Osteoblast (primary cell): ENCODE results near the gene TARDBP. TPM values are rescaled to one million over a fixed set of nuclear protein-coding genes. Genes with fewer than 3 reads are reported as not detected.
A peak's percentile ranks its signal among the peaks of the same experiment; 100 is the strongest.
"Not testable (repeated sequence)": the region's sequence is repeated elsewhere in the genome, so short reads cannot be mapped to it uniquely, and the experiment has no call there.

Source experiments
- DNase-seq: peaks from one replicate; pipeline ENCODE4 v3.0.0; 2011; ENCODE audit warnings: low spot score, mixed read lengths; ENCODE audit not compliant: insufficient read length; ENCODE audit errors: missing footprints
- H2AFZ ChIP-seq: 2 replicates; pipeline ENCODE4 v1.6.0; 2011; ENCODE audit warnings: mild to moderate bottlenecking, low read length
- H3K27ac ChIP-seq: 2 replicates; pipeline ENCODE4 v1.5.1; 2011; ENCODE audit warnings: mild to moderate bottlenecking, low read depth, low read length, moderate library complexity
- H3K27me3 ChIP-seq: 2 replicates; pipeline ENCODE4 v1.6.0; 2012; ENCODE audit warnings: mild to moderate bottlenecking, control low read depth, inconsistent platforms, low read length, moderate library complexity; ENCODE audit not compliant: insufficient read depth
- H3K36me3 ChIP-seq: 2 replicates; pipeline ENCODE4 v1.5.1; 2011; ENCODE audit warnings: mild to moderate bottlenecking, low read length, control low read depth, moderate library complexity; ENCODE audit not compliant: insufficient read depth
- H3K4me1 ChIP-seq: 2 replicates; pipeline ENCODE4 v1.5.1; 2011; ENCODE audit warnings: mild to moderate bottlenecking, low read length, control low read depth, moderate library complexity; ENCODE audit not compliant: insufficient read depth
- H3K4me2 ChIP-seq: 2 replicates; pipeline ENCODE4 v1.6.0; 2011; ENCODE audit warnings: mild to moderate bottlenecking, low read length; ENCODE audit not compliant: insufficient read depth
- H3K4me3 ChIP-seq: fragments of 200-600 bp; sonication (generic); 3 replicates; pipeline ENCODE4 v1.5.1; 2012; ENCODE audit warnings: mild to moderate bottlenecking, low read length, inconsistent platforms; ENCODE audit not compliant: insufficient read depth
- H3K79me2 ChIP-seq: 2 replicates; pipeline ENCODE4 v1.6.0; 2012; ENCODE audit warnings: mild to moderate bottlenecking, low read length, control low read depth, inconsistent platforms; ENCODE audit not compliant: insufficient read depth
- H3K9me3 ChIP-seq: 2 replicates; pipeline ENCODE4 v1.5.1; 2011; ENCODE audit warnings: low read depth, low read length, control low read depth
- H4K20me1 ChIP-seq: 2 replicates; pipeline ENCODE4 v1.6.0; 2012; ENCODE audit warnings: mild to moderate bottlenecking, low read length, control low read depth; ENCODE audit not compliant: insufficient read depth
- total RNA-seq: library from RNA; depleted of rRNA; stranded (reverse); fragments of >200 nt; gene quantifications from 2 replicates; pipeline ENCODE4 v1.2.3, GENCODE V29; 2012
- TF ChIP-seq, protein P1 (sequence below): IDR thresholded peaks from 2 replicates; pipeline ENCODE4 v1.5.1; 2011; ENCODE audit warnings: mild to moderate bottlenecking, low read depth, low read length, moderate library complexity; ENCODE audit errors: extremely low read depth

TARDBP gene
- total RNA-seq, 1 donor = 71.7 TPM

DNA sequence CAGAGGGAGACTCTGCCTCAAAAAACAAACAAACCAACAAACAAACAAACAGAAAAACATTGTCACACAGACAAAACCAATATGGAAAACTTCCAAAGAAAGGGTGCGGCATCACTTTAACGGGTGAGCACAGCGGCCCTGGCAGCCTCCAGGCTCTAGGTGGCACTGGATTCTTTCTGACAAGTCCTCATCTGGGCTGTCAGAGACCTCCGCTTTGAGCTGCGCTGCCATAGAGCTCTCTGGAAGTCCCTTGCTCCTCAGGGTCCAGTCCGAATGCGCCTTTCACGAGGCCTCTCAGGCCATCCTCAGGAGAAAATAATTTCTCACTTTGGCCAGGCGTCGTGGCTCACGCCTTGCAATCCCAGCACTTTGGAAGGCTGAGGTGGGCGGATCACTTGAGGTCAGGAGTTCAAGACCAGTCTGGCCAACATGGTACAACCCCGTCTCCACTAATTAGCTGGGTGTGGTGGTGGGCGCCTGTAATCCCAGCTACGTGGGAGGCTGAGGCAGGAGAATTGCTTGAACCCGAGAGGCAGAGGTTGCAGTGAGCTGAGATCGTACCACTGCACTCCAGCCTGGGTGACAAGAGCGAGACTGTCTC is 51.6 kb downstream of the TARDBP start:
- H3K4me3 ChIP-seq, H2AFZ ChIP-seq, H3K9me3 ChIP-seq, DNase-seq, H4K20me1 ChIP-seq, H3K4me2 ChIP-seq, H3K27ac ChIP-seq, H3K27me3 ChIP-seq: not testable (repeated sequence)
- TF ChIP-seq, protein P1, sequence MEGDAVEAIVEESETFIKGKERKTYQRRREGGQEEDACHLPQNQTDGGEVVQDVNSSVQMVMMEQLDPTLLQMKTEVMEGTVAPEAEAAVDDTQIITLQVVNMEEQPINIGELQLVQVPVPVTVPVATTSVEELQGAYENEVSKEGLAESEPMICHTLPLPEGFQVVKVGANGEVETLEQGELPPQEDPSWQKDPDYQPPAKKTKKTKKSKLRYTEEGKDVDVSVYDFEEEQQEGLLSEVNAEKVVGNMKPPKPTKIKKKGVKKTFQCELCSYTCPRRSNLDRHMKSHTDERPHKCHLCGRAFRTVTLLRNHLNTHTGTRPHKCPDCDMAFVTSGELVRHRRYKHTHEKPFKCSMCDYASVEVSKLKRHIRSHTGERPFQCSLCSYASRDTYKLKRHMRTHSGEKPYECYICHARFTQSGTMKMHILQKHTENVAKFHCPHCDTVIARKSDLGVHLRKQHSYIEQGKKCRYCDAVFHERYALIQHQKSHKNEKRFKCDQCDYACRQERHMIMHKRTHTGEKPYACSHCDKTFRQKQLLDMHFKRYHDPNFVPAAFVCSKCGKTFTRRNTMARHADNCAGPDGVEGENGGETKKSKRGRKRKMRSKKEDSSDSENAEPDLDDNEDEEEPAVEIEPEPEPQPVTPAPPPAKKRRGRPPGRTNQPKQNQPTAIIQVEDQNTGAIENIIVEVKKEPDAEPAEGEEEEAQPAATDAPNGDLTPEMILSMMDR = peak; percentile 10
- Histone ChIP-seq H3K36me3 (peaks cover 44% of the 10 kb centered on the region), H3K4me1 (peaks cover 15% of the 10 kb centered on the region), H3K79me2 (peaks cover 17% of the 10 kb centered on the region)

DNA sequence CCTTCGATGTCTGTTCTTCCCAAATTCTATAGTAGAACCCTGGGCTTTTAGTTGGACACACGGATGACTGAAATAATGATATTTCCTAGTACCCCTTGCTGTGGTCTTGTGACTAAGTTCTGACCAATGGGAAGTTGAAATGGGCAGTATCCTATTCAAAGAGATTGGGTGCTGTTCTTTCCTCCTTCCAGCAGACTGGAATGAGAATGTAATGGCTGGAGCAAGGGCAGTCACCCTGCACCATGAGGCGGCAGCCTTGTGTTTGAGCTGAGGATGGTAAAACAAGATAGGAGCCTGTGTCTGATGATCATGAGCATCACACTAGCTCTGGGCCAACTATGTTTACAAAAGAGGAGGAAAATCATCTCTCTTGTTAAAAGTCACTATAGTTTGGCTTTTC is 52.5 kb downstream of the TARDBP start:
- Histone ChIP-seq H3K79me2 (peaks cover 10% of the 10 kb centered on the region), H4K20me1 (no peaks in the 10 kb centered on the region), H3K27me3 (no peaks in the 10 kb centered on the region), H3K4me2 (no peak overlapping the region), H3K4me1 (peaks cover 15% of the 10 kb centered on the region), H3K27ac (no peak overlapping the region), H2AFZ (no peak overlapping the region), H3K4me3 (no peak overlapping the region), H3K36me3 (peaks cover 53% of the 10 kb centered on the region), H3K9me3 (no peaks in the 10 kb centered on the region)
- peak; percentile 53 for DNase-seq
- TF ChIP-seq, protein P1 = no peak

DNA sequence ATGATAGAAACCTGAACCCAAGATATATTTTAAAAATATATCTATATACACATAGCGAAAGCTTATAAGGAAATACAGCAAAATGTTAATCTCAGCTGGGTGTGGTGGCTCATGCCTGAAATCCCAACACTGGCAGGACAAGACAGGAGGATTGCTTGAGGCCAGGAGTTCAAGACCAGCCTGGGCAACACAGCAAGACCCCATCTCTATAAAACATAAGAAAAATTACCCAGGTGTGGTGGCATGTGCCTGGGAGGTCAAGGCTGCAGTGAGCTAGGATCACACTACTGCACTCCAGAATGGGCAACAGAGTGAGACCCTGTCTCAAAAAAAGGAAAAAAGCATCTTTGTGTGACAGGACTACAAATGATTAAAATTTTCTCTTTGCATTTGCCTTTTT is 53.3 kb downstream of the TARDBP start:
- no peaks in the 10 kb centered on the region for H3K9me3 ChIP-seq
- H3K27me3 ChIP-seq = no peaks in the 10 kb centered on the region
- no peak overlapping the region for H3K27ac ChIP-seq
- no peak overlapping the region for H2AFZ ChIP-seq
- no peaks in the 10 kb centered on the region for H4K20me1 ChIP-seq
- H3K4me1 ChIP-seq = peaks cover 12% of the 10 kb centered on the region
- TF ChIP-seq, protein P1 = no peak
- no peak overlapping the region for H3K4me2 ChIP-seq
- peak; percentile 13 for DNase-seq
- H3K79me2 ChIP-seq = peaks cover 9% of the 10 kb centered on the region
- H3K4me3 ChIP-seq = no peak overlapping the region
- peaks cover 57% of the 10 kb centered on the region for H3K36me3 ChIP-seq

DNA sequence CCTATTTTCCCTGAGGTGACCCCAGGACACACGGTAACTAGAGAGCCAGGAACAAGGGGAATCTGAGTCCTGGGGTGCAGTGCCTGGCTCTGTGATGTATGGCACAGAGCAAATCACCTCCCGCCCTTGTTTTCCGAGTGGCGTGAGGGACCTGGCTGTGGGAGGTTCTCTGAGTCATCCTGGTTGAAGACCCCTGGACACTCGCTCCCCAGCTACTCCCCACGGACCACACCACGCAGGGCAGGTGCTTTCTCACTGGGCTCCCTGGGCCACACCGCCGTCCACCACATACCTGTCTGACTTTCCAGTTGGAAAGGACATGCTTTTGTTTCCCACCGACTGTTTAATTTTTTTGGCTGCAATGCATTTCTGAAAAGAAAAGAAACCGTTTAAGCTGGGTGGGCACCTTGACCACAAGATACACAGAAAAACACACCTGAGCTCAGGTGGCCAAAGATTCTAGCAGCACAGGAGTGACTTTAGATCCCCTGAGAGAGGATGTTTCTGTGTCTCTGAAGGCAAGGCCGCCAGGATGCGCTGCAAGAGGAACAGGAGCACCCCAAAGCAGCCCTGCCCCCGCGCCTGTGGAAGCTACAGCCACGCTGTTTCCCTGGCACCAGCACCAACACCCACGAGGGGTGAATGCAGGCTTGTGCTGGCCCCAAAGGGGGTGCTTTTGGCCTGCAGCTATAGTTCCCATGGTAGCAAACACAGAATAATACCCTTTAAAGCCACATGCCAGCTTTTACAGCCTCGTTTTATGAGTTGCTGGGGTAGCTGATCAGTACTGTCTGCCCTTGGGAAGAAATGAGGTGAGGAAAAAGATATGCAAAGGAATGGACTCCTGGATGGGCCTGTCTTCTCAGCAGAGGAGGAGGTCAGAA is 55.5 kb downstream of the TARDBP start:
- peaks cover 5% of the 10 kb centered on the region for H3K4me1 ChIP-seq
- H3K9me3 ChIP-seq = no peaks in the 10 kb centered on the region
- DNase-seq = peak; percentile 51
- H2AFZ ChIP-seq = no peak overlapping the region
- H3K4me2 ChIP-seq = no peak overlapping the region
- H3K4me3 ChIP-seq = no peak overlapping the region
- H4K20me1 ChIP-seq = no peaks in the 10 kb centered on the region
- H3K36me3 ChIP-seq = peaks cover 75% of the 10 kb centered on the region
- H3K27me3 ChIP-seq = no peaks in the 10 kb centered on the region
- TF ChIP-seq, protein P1 = no peak
- no peaks in the 10 kb centered on the region for H3K79me2 ChIP-seq
- H3K27ac ChIP-seq = no peak overlapping the region
